Astrocyte (in vitro differentiated cells and primary cell): Measurements from ENCODE around the gene NUAK1. TPM values are rescaled to one million over a fixed set of nuclear protein-coding genes. Genes with fewer than 3 reads are reported as not detected.
A peak's percentile ranks its signal among the peaks of the same experiment; 100 is the strongest.

Experiments used
- DNase-seq: peaks from one replicate; pipeline ENCODE4 v3.0.0-alpha.2; 2010; ENCODE audit warnings: low read depth
- FAIRE-seq: peaks from 2 replicates; lab custom pipeline; 2011; peaks lifted over from hg19 to GRCh38; lab: Jason Lieb, UNC
- H2AFZ ChIP-seq: 2 replicates; pipeline ENCODE4 v1.6.0; 2012; ENCODE audit warnings: low read depth, low read length, inconsistent platforms
- H3K27ac ChIP-seq: 2 replicates; pipeline ENCODE4 v1.5.1; 2011; ENCODE audit warnings: low read depth, low read length, inconsistent platforms
- H3K27me3 ChIP-seq: 2 replicates; pipeline ENCODE4 v1.6.0; 2011; ENCODE audit warnings: low read length, inconsistent platforms; ENCODE audit not compliant: insufficient read depth
- H3K36me3 ChIP-seq: 2 replicates; pipeline ENCODE4 v1.5.1; 2011; ENCODE audit warnings: low read length, inconsistent platforms; ENCODE audit not compliant: insufficient read depth
- H3K4me1 ChIP-seq: 2 replicates; pipeline ENCODE4 v1.5.1; 2011; ENCODE audit warnings: low read length, inconsistent platforms; ENCODE audit not compliant: insufficient read depth
- H3K4me2 ChIP-seq: 2 replicates; pipeline ENCODE4 v1.6.0; 2012; ENCODE audit warnings: low read length, inconsistent platforms
- H3K4me3 ChIP-seq: 2 replicates; pipeline ENCODE4 v1.5.1; 2011; ENCODE audit warnings: low read depth, mild to moderate bottlenecking, low read length, inconsistent platforms; ENCODE audit not compliant: insufficient read depth
- H3K79me2 ChIP-seq: 2 replicates; pipeline ENCODE4 v1.6.0; 2012; ENCODE audit warnings: mild to moderate bottlenecking, low read length, inconsistent platforms; ENCODE audit not compliant: insufficient read depth
- H3K9ac ChIP-seq: 2 replicates; pipeline ENCODE4 v1.6.0; 2012; ENCODE audit warnings: mild to moderate bottlenecking, low read length, inconsistent platforms
- H3K9me3 ChIP-seq: 2 replicates; pipeline ENCODE4 v1.5.1; 2012; ENCODE audit warnings: low read depth, mild to moderate bottlenecking, low read length, inconsistent platforms; ENCODE audit not compliant: insufficient read depth
- H4K20me1 ChIP-seq: 2 replicates; pipeline ENCODE4 v1.6.0; 2012; ENCODE audit warnings: low read length, inconsistent platforms; ENCODE audit not compliant: insufficient read depth
- H3K27ac Mint-ChIP-seq: one replicate; pipeline ENCODE4 v1.8.0; 2021; ENCODE audit warnings: mild to moderate bottlenecking, mixed read lengths; ENCODE audit not compliant: unreplicated experiment
- H3K27me3 Mint-ChIP-seq: one replicate; pipeline ENCODE4 v1.8.0; 2021; ENCODE audit warnings: low read depth, mixed read lengths; ENCODE audit not compliant: unreplicated experiment
- H3K36me3 Mint-ChIP-seq: one replicate; pipeline ENCODE4 v1.8.0; 2021; ENCODE audit warnings: low read depth, mixed read lengths; ENCODE audit not compliant: unreplicated experiment
- H3K4me1 Mint-ChIP-seq: one replicate; pipeline ENCODE4 v1.8.0; 2021; ENCODE audit warnings: low read depth, mixed read lengths; ENCODE audit not compliant: unreplicated experiment
- H3K4me3 Mint-ChIP-seq: one replicate; pipeline ENCODE4 v1.8.0; 2021; ENCODE audit warnings: mild to moderate bottlenecking, moderate library complexity, mixed read lengths; ENCODE audit not compliant: unreplicated experiment
- H3K9me3 Mint-ChIP-seq: one replicate; pipeline ENCODE4 v1.8.0; 2021; ENCODE audit warnings: mild to moderate bottlenecking, mixed read lengths; ENCODE audit not compliant: unreplicated experiment
- EZH2 ChIP-seq: IDR thresholded peaks from 2 replicates; pipeline ENCODE4 v1.6.1; 2012; ENCODE audit warnings: mild to moderate bottlenecking, low read length, inconsistent platforms; ENCODE audit not compliant: insufficient read depth
- total RNA-seq: library from RNA; stranded (reverse); gene quantifications from 2 replicates; pipeline ENCODE4 v1.2.1, GENCODE V29; 2021
- TF ChIP-seq, protein P1 (sequence below): IDR thresholded peaks from 2 replicates; pipeline ENCODE4 v1.5.1; 2011; ENCODE audit warnings: low read depth, mild to moderate bottlenecking, inconsistent platforms, low read length, moderate library complexity; ENCODE audit not compliant: insufficient read depth

Gene NUAK1
- total RNA-seq, 1 donor from 2014 or later = 94.0 TPM

DNA sequence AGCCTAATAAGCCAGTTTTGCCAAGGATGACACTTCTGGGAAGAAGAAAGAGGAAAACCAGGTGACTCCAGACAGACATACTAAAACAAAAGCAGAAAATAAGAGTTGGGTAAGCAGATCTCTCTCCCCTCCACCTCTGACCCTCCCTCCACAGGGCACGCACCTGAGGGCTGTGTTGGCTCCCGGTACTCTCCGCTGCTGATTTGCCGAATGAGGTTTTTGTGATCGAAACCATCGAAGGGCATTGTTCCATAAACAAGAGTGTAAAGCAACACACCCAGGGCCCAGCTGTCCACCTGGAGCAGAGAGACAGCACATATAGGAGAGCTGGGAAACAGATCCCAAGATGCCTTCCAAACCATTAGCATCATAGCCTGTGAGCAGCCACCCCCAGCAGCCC is 68.1 kb downstream of the NUAK1 start:
- peaks cover 4% of the 10 kb centered on the region for H3K79me2 ChIP-seq
- H3K27ac Mint-ChIP-seq = peak overlapping the region; percentile 47

DNA sequence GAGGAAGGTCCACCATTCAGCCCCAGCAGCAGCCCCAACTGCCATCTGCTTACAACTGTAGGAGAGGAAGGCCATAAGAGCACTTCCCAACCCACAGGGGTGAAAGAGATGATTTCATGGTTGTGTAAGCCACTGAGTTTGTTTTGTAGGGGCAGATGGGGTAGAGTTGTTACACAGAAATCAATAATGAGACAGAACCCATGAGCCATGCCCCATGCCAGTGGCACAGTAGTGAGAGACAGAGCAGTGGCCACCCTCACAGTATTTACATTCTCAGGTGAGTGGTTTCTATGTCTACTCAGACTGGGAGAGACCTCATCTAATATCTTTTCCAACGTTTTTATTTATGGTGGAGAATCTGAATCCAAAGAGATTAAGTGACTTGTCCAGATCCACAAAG is 68.6 kb downstream of the NUAK1 start:
- no peak overlapping the region for H3K27ac ChIP-seq
- H3K9me3 ChIP-seq = no peaks in the 10 kb centered on the region
- no peaks in the 10 kb centered on the region for H4K20me1 ChIP-seq
- Mint-ChIP-seq H3K4me1 (peaks cover 42% of the 10 kb centered on the region), H3K4me3 (no peak overlapping the region), H3K36me3 (peaks cover 59% of the 10 kb centered on the region), H3K27ac (no peak overlapping the region), H3K9me3 (no peaks in the 10 kb centered on the region), H3K27me3 (no peaks in the 10 kb centered on the region)
- no peak for FAIRE-seq
- H3K36me3 ChIP-seq = peaks cover 43% of the 10 kb centered on the region
- TF ChIP-seq, protein P1, sequence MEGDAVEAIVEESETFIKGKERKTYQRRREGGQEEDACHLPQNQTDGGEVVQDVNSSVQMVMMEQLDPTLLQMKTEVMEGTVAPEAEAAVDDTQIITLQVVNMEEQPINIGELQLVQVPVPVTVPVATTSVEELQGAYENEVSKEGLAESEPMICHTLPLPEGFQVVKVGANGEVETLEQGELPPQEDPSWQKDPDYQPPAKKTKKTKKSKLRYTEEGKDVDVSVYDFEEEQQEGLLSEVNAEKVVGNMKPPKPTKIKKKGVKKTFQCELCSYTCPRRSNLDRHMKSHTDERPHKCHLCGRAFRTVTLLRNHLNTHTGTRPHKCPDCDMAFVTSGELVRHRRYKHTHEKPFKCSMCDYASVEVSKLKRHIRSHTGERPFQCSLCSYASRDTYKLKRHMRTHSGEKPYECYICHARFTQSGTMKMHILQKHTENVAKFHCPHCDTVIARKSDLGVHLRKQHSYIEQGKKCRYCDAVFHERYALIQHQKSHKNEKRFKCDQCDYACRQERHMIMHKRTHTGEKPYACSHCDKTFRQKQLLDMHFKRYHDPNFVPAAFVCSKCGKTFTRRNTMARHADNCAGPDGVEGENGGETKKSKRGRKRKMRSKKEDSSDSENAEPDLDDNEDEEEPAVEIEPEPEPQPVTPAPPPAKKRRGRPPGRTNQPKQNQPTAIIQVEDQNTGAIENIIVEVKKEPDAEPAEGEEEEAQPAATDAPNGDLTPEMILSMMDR = no peak
- H3K4me1 ChIP-seq = peaks cover 15% of the 10 kb centered on the region
- no peak overlapping the region for H3K9ac ChIP-seq
- H3K79me2 ChIP-seq = peaks cover 4% of the 10 kb centered on the region
- H2AFZ ChIP-seq = no peak overlapping the region
- H3K4me3 ChIP-seq = no peak overlapping the region
- DNase-seq = no peak
- no peaks in the 10 kb centered on the region for H3K27me3 ChIP-seq
- no peak overlapping the region for H3K4me2 ChIP-seq

More for the DNA sequence above, 68.1 kb downstream of the NUAK1 start:
- TF ChIP-seq EZH2 = no peak
- TF ChIP-seq, protein P1 = no peak
- Histone ChIP-seq H3K36me3 (peaks cover 38% of the 10 kb centered on the region), H3K27ac (no peak overlapping the region), H3K9me3 (no peaks in the 10 kb centered on the region), H3K4me1 (peaks cover 17% of the 10 kb centered on the region), H3K4me3 (no peak overlapping the region), H4K20me1 (no peaks in the 10 kb centered on the region), H2AFZ (no peak overlapping the region), H3K4me2 (no peak overlapping the region), H3K27me3 (no peaks in the 10 kb centered on the region), H3K9ac (no peak overlapping the region)
- Mint-ChIP-seq H3K4me1 (peaks cover 42% of the 10 kb centered on the region), H3K27me3 (no peaks in the 10 kb centered on the region), H3K36me3 (peaks cover 54% of the 10 kb centered on the region), H3K4me3 (no peak overlapping the region), H3K9me3 (no peaks in the 10 kb centered on the region)
- no peak for FAIRE-seq
- no peak for DNase-seq

DNA sequence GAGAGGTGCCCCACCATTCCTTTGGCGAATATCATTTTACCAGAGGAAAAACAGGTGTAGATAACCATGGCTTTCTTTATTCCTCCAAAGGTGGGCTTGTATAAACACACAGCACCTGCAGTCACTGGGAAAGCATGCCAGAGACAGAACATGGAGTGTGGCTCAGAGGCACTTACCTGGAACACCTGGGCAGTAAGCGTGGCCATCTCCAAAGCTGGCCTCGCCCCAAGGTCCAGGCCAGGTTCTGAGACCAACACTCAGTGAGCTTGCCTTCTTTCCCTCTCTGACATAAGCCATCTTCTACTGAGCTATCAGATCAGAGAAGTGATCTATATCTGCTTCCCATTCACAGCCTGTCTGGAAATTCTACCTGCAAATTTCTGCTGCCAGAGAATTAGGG is 70.5 kb downstream of the NUAK1 start:
- Mint-ChIP-seq H3K27ac (no peak overlapping the region), H3K9me3 (no peaks in the 10 kb centered on the region), H3K36me3 (peaks cover 61% of the 10 kb centered on the region), H3K27me3 (no peaks in the 10 kb centered on the region), H3K4me3 (no peak overlapping the region), H3K4me1 (peaks cover 38% of the 10 kb centered on the region)
- no peaks in the 10 kb centered on the region for H3K4me1 ChIP-seq
- no peak overlapping the region for H3K9ac ChIP-seq
- TF ChIP-seq EZH2 = no peak
- TF ChIP-seq, protein P1 = no peak
- H3K4me3 ChIP-seq = no peak overlapping the region
- peaks cover 4% of the 10 kb centered on the region for H3K79me2 ChIP-seq
- no peaks in the 10 kb centered on the region for H4K20me1 ChIP-seq
- H3K4me2 ChIP-seq = no peak overlapping the region
- no peaks in the 10 kb centered on the region for H3K27me3 ChIP-seq
- H3K9me3 ChIP-seq = no peaks in the 10 kb centered on the region
- no peak overlapping the region for H2AFZ ChIP-seq
- FAIRE-seq = no peak
- peaks cover 43% of the 10 kb centered on the region for H3K36me3 ChIP-seq
- H3K27ac ChIP-seq = no peak overlapping the region
- DNase-seq = no peak
